Activated naive CD8-positive, alpha-beta T cell treated with anti-CD3 and anti-CD28 coated beads, Interleukin-2, amount 50 U/mL, for 16 hours (primary cell): Measurements from ENCODE around the gene CENPC.

Experiments used
- DNase-seq: peaks from one replicate; pipeline ENCODE4 v3.0.0-alpha.2; 2020; ENCODE audit warnings: low read depth, low spot score

CENPC gene, protein sequence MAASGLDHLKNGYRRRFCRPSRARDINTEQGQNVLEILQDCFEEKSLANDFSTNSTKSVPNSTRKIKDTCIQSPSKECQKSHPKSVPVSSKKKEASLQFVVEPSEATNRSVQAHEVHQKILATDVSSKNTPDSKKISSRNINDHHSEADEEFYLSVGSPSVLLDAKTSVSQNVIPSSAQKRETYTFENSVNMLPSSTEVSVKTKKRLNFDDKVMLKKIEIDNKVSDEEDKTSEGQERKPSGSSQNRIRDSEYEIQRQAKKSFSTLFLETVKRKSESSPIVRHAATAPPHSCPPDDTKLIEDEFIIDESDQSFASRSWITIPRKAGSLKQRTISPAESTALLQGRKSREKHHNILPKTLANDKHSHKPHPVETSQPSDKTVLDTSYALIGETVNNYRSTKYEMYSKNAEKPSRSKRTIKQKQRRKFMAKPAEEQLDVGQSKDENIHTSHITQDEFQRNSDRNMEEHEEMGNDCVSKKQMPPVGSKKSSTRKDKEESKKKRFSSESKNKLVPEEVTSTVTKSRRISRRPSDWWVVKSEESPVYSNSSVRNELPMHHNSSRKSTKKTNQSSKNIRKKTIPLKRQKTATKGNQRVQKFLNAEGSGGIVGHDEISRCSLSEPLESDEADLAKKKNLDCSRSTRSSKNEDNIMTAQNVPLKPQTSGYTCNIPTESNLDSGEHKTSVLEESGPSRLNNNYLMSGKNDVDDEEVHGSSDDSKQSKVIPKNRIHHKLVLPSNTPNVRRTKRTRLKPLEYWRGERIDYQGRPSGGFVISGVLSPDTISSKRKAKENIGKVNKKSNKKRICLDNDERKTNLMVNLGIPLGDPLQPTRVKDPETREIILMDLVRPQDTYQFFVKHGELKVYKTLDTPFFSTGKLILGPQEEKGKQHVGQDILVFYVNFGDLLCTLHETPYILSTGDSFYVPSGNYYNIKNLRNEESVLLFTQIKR

DNA sequence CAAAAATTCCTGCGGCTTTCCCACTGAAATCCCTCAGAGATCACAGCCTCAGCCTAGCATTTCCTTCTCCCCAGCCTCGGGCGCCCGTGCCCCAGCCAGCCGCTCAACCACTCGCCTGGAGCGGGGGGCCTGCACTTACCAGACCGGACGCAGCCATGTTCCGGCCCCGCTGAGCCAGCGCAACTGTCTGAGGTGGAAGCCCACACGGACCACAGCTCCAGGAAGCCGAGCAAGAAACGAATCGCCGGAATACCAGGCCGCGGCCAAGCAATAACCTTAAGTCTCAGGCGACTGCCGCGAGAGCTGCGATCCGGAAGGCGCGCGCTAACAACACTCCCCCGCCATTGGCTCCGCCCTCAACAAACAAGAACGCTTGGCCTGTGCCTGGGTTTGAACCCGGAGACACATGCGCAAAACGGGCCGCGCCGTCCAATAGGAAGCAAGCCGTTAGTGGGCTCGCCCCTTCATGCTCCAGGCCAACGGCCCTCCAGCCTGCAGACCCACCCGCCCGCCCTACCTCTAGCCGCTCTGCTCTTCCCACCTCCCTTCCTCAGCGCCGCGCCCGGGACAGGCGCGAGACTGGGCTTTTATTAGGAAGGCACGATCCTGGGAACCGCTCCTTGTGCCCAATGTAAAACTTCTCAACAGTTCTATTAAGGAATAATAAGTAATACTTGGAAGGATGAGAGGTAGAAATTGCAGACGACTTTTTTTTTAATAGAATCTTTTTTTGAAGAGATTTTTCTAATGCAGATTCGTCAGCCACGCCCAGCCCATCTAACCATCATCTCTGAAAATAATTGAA lies at the start of gene CENPC:
CENPC (minus strand) TSS at position 305 of the 805 bp plus-strand sequence; CDS start at position 157, 148 bp downstream.
- peak; percentile 85 for DNase-seq

DNA sequence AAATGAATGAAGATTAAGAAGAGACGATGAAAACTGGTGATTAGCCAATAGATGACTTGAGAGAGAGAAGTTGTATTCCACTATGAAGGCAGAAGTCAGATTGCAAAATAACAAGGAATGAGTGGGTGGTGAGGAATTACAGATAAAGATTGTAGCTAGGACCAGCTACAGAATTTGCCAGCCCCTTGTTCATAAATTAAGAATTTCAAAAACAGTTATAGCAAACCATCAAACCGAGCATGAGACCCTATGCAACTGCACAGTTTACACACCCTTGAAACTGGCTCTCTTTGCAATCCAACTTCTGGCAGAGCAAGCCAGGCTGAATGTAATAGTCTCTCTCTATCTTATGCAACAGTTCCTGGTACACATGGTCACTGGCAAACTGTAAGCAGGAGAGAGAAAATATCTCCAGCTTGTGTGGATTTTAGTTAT lies 48.5 kb upstream of the CENPC start:
- DNase-seq: no peak

DNA sequence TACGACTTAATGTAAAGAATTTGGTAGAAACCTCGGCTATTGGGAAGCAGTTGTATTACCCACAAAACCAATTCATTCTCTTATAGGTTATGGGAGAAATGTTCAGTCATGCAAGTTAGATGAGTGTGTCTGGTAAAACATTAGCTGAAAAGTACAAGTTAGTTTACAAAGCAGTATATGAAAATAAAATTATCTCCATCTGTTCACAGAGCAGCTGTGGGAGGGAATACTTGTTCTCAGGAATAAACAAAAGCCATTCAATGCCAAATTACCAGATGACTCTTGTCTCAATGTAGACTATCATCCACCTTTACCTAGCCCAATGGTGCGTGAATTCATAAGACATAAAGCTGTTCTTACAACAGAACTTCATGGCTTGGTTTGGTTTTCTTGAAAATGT lies 41.9 kb upstream of the CENPC start:
- no peak for DNase-seq

DNA sequence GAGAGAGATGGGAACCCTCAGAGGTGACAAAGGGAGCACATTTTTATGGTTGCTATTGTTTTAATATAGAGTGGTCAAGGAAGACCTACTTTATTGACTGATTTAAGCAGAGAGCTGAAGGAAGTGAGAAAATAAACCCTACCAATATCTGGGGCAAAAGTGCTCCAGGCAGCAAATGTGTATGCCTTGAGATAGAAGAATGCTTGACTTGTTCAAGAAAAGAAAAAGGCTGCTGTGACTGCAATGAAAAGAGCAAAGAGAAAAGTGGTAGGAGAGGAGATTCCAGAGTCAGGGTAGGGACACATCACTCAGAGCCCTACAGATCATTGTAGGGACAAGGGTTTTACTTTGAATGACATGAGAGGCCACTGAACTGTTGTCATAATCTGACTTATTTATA lies 39.2 kb upstream of the CENPC start:
- no peak for DNase-seq

DNA sequence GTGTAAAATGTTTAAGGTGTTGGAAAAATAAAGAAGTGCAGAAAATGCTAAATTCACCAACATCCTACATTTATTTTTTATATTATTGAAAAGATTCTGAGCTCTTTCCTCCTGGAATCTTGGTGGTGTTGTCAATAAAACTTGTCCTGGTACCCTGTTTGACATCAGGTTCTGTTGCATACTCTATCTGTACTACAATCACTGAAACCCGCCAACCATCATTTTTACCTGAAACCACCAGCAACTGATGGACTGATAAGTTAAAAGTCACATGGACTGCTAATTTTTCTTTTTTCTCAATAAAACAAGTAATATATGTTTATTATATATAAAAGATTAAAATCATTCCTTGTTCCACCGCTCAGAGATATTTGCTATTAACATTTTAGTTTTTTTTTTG lies 36.6 kb upstream of the CENPC start:
- DNase-seq: no peak

DNA sequence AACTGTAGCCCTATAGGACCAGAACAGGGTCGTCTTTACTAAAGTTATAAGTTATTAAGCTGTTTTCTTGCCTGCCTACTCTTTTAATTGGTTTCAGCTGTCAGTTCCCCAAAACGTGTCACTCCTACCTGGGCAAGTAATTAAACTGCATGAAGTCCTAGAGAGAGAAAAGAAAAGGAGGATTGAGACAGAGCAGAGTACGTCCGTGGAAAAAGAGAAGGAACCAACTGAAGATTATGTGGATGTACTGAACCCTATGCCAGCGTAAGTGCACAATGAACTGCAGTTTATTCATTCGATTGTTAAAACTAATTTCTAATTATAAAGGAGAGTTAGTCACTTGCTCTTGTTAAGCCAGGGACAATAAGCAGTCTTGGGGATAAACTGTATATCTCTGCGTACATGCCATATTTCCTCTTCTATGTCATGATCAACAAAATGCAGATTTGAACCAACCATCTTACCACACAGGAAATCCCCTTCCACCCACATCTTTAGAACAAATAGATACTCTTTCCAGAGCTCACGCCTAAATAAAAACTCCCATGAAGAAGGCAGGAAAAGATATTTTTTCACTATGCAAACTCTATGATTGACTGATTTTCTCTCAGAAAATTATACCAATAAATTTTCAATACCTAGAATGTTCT lies 36.0 kb upstream of the CENPC start:
- DNase-seq: no peak

DNA sequence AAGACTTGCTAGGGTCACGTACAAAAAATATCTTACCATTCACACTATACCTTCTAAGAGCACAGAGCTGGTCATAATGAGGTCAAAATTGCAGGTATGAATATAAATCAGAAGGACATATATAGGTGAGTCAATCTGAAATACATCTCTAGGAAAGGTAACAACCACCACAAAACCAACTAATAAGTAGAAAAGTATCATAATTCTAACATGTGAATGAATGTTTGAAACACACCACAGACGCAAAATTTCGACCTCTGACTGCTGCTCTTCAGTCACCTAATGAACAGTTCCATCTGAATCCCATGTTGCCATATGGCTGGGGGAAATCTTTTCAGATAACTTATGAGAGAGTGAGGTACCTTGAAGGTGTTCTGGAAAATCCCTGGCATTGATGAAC lies 35.3 kb upstream of the CENPC start:
- no peak for DNase-seq

DNA sequence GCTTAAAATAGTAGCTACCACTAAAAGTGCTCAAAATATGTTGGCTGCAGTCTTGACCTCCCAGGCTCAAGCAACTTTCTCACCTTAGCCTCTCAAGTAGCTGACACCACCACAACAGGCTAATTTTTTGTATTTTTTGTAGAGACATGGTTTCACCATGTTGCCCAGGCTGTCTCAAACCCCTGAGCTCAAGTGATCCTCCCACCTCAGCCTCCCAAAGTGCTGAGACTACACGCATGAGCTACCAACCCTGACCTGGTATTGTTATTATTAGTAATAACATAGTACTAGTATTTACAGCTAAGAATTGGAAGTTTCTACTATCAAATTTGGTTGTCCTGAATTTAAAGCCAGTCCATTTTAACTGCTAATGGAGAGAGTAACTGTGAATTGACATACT lies 31.2 kb upstream of the CENPC start:
- DNase-seq: no peak

DNA sequence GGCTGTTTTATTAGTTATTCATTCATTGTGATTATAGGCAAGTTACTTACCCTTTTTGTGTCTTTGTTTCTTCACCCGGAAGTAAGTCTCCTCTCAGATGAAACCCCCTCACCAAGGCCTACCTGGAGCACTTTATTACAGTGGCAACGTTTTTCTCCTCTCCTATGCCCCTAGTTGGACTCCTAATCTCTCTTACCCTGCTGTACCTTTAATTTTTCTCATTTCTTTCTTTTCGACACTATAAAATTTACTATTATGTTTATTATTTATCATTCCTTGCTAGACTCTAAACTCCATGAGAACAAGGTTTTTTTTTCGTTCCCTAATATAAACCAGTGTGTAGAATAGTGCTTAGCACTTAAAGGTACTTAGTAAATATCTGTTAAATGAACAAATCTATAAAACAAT lies 30.8 kb upstream of the CENPC start:
- DNase-seq: no peak

DNA sequence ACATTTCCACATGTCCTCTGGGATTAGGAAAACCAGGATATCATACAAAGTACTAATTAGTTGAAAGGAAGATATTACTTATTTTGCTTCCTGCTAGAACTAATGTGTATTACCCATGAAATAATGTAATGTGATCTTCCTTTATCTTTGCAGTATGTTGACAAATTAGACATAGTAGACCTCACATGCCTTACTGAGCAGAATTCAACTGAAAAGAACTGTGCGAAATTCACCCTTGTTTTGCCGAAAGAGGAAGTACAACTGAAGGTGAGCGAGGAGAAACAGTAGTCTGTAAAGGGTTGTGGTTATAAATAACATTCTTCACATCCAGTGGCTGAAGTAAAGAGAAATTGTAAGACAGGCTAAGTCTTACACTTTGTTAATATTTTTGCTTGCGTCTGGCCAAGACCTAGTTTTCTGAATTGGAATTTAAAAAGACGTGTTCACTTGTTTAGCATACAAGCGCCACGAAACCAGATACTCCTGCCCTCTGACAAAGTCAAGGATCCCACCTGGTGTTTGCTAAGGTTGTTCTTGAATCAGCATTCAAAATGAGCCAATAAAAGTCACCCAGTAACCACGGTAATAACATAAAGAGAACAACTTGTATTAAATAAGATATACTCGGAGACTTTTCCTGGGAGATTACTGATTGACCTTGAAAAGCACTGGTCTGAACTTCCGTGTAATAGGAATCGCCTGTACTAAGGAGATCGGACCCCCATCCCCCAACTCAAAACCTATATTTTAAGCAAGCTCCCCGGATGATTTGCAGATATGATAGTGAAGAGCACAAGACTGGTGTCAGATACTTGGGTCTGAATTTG lies 30.1 kb upstream of the CENPC start:
- DNase-seq: no peak

DNA sequence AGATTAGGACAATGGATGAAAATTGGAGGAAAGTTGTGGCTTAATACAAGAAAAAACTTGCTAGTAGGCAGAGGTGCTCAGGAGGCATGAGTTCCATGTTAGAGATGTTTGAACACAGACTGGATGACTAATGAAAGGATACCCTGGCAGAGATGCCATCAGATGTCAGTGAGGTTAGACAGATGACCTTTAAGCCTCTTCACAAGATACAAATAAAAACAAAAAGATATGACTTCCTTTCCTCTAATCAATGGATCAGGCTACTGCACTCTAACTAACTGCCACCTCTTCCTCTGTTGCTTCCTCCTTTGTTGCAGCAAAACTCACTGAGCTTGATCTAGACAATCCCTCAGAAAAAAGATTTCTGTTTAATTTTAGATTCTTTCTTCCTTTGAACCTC lies 27.9 kb upstream of the CENPC start:
- DNase-seq: no peak

DNA sequence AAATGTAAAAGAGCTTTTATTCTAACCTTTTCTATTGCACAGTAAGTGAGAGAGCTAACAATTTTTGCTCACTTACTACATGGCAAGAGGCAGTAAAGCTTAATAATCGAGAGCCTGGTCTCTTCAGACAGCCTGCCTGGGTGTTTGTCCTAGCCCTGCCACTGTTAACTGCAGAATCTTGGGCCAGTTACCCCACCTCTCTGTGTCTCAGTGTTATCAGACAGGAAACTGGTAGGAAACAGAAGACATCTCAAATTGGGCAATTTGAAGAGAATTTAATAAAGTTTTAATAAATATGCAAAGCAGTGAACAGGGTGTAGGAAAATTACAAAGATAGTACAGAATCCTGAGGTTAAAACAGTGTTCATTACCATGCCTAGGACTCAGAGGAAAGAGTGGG lies 26.7 kb upstream of the CENPC start:
- DNase-seq: no peak

DNA sequence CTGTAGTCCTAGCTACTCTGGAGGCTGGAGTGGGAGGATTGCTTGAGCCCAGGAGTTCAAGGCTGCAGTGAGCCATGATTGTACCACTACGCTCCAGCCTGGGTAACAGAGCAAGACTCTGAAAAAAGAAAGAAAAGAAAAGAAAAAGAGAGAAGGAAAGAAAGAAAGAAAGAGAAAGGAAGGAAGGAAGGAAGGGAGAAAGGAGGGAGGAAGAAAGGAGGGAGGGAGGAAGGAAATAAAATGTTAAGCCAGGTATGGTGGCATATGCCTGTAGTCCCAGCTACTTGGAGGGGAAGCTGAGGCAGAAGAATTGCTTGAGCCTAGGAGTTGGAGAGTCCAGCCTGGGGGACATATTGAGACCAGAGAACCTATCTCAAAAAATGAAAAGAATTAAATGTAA lies 25.2 kb upstream of the CENPC start:
- DNase-seq: no peak

DNA sequence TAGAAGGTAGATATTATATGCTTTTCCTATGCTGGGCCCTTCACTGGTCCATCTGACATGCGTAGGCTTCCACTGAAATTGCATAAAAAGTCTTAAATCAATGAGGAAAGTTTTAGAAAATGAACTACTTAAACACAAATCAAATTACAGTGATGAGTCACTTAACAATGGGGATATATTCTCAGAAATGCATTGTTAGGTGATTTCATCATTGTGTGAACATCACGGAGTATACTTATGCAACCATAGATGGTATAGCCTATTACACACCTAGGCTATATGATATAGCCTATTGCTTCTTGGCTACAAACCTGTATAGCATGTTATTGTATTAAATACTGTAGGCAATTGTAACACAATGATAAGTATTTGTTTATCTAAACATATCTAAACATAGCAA lies 23.5 kb upstream of the CENPC start:
- DNase-seq: no peak

DNA sequence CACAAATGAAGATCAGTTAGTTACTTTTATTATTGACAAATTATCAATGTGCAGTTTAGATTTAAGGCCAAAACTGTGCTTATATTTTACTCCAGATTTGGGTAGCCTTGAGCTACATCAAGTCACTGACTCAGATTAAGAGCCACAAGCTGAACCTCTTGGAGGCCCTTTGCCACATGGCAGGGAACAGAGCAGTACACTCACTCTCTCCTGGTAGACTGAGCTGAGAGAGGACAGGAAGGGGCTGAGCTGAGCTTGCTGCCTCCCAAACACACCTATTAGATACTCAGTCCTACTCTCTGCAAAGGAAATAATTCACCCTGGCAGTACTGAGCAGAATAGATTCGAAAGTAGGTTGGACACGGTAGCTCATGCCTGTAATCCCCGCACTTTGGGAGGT lies 21.0 kb upstream of the CENPC start:
- no peak for DNase-seq

DNA sequence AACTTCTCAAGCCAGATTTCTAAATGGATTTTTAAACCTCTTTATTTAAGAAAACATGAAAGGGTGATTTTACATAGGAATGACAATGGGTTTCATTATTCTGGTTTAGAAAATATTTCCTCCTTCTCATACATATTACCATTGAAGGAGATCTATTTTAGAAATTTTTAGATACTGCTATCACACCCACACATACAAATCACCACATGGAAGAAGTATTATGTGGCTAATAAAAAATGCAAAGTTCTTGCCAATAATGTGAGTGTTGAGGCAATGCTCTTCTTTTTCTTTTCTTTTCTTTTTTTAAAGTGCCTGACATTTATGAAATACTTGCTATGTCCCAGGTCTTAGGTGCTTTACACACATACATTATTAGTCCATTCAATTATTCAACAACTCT lies 20.0 kb upstream of the CENPC start:
- DNase-seq: no peak

DNA sequence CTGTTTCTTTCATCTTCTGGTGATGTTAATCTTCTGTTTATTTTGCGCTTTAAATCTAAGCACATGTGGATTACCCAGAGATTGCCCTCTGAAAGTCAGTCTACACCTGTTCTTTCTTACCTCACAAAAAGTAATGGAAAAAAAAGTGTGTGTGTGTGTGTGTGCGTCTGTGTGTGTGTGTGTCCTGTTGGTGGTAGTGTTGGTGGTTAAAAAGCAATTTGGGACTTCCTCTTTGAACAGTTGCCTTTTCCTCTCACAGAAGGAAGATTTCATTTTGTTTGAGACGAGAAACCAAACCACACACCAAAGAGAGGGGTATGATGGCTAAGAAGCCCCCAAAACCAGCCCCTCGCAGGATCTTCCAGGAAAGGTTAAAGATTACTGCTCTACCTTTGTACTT lies 13.2 kb upstream of the CENPC start, which contains the start of gene STAP1:
STAP1 (plus strand) TSS at position 235 of the 400 bp plus-strand sequence; CDS start at position 318, 83 bp downstream.
- no peak for DNase-seq

DNA sequence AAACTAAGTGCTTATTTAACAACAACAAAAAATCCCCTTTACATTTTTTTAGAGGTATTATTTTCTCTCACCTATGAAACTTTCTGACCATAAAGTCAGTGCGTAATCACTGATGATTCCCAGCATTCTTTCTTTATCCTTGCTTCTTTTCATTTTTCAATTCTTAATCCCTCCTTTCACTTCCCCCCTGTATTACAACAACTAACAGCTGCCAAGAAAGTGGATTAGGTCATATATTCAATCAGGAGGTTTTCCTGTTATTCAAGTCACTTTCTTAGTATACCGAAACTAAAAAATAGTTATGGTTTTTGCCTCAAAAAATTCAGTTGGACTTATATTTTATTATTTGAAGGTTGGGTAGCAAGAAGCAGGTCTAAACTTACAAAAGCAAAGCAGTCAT lies 11.1 kb upstream of the CENPC start:
- no peak for DNase-seq

DNA sequence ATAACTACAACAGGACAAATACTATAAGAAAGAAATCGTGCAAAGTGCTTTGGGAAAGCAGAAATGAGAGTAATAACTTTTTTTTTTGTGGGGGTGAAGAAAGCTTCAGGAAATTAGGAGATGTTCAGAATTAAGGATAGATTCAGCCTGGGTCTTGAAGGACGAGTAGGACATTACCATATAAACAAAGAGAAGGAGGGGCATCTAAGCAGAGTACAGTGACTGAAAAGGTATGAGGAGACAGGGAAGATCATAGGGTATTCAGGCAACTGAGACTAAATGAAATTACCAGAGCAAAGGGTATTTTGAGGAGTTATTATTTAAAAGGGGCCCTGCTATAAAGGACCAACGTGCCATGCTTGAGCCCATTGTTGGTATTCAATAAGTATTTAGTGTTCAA lies 10.1 kb upstream of the CENPC start:
- DNase-seq: no peak

DNA sequence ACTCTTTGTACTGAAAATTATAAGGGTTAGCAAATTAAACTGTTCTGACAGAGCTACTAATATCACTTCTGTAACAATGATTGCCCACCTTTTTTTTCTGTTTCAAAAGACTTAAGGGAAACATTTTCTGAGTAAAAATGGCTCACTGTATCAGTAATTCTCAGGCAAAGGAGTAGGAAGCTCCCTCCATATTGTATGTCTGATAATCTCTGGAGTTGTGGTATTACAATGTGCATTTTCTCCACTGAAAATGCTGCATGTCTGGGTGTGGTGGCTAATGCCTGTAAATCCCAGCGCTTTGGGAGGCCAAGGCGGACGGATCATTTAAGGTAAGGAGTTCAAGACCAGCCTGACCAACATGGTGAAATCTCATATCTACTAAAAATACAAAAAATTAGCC lies 8.8 kb upstream of the CENPC start:
- no peak for DNase-seq
